Measurements from ENCODE around the gene PPP1R7.

DNA sequence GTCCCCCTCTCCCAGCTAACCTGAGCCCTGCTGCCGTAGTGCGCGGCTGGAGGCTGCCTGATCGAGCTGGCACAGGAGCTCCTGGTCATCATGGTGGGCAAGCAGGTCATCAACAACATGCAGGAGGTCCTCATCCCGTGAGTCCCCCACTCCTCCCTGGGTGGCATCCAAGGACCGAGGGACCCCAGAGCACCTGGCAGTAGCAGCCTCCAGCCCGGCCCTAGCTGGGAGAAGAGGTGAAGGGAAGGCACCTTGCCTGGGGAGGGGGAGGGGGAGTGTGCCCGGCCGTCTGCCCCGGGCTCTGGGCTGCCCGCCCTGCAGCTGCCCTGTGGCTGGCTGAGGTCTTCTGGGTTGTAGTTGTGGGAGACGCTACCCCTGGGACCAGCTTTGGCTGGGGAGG, 64.5 kb downstream of the PPP1R7 start:
- TF ChIP-seq EZH2 (IDR thresholded peaks at IDR 0.05; ENCODE audit: insufficient read depth, poor library complexity, severe bottlenecking), result no peak
- no peak for TF ChIP-seq EZH2phosphoT487 (IDR thresholded peaks at IDR 0.05; ENCODE audit: insufficient read depth, low read depth)

All from GM23248 (cell line).